Stimulated activated CD8-positive, alpha-beta memory T cell treated with anti-CD3 and anti-CD28 coated beads, Interleukin-15, amount 100 ng/mL, for 1 hour (primary cell): ENCODE data around the gene AGPAT4.
"Not testable (repeated sequence)": the region's sequence is repeated elsewhere in the genome, so short reads cannot be mapped to it uniquely, and the experiment has no call there.

Experiments used
- DNase-seq: peaks from one replicate; pipeline ENCODE4 v3.0.0-alpha.2; 2020; ENCODE audit warnings: low read depth

The AGPAT4 gene

GRCh38 chr6:161200610-161201370 is 73.1 kb downstream of the AGPAT4 start:
- DNase-seq, result no peak

- DNase-seq, result no peak
Measured at GRCh38 chr6:161199850-161200249, 74.0 kb downstream of the AGPAT4 start.

GRCh38 chr6:161198783-161199460 is 74.9 kb downstream of the AGPAT4 start:
- no peak for DNase-seq

GRCh38 chr6:161198176-161198575 is 75.7 kb downstream of the AGPAT4 start:
- DNase-seq, result no peak

- DNase-seq, result no peak
Measured at GRCh38 chr6:161195386-161195785, 78.5 kb downstream of the AGPAT4 start.

- no peak for DNase-seq
Measured at GRCh38 chr6:161194374-161194773, 79.5 kb downstream of the AGPAT4 start.

GRCh38 chr6:161192636-161193411 is 81.0 kb downstream of the AGPAT4 start:
- no peak for DNase-seq

- DNase-seq, result no peak
Measured at GRCh38 chr6:161191671-161192070, 82.2 kb downstream of the AGPAT4 start.

GRCh38 chr6:161191007-161191406 is 82.9 kb downstream of the AGPAT4 start:
- no peak for DNase-seq

GRCh38 chr6:161189891-161190290 is 84.0 kb downstream of the AGPAT4 start:
- no peak for DNase-seq

GRCh38 chr6:161188547-161189465 is 85.1 kb downstream of the AGPAT4 start:
- no peak for DNase-seq

- DNase-seq, result no peak
Measured at GRCh38 chr6:161186173-161186769, 87.6 kb downstream of the AGPAT4 start.

GRCh38 chr6:161181121-161181520 is 92.7 kb downstream of the AGPAT4 start:
- no peak for DNase-seq

GRCh38 chr6:161178155-161178554 is 95.7 kb downstream of the AGPAT4 start:
- DNase-seq, result not testable (repeated sequence)

GRCh38 chr6:161176428-161176827 is 97.4 kb downstream of the AGPAT4 start:
- not testable (repeated sequence) for DNase-seq

- not testable (repeated sequence) for DNase-seq
Measured at GRCh38 chr6:161172769-161173168, 101.1 kb downstream of the AGPAT4 start.

GRCh38 chr6:161171207-161171606 is 102.7 kb downstream of the AGPAT4 start:
- DNase-seq, result no peak

GRCh38 chr6:161169696-161170095 is 104.2 kb downstream of the AGPAT4 start:
- DNase-seq, result no peak

GRCh38 chr6:161169035-161169434 is 104.8 kb downstream of the AGPAT4 start:
- DNase-seq, result no peak

GRCh38 chr6:161168281-161168891 is 105.5 kb downstream of the AGPAT4 start:
- DNase-seq, result no peak

GRCh38 chr6:161166677-161167076 is 107.2 kb downstream of the AGPAT4 start:
- no peak for DNase-seq
